Measurements from ENCODE around the gene LIPA. TPM values are rescaled to one million over a fixed set of nuclear protein-coding genes. Genes with fewer than 3 reads are reported as not detected.

Gene LIPA
- total RNA-seq, 1 donor from 2014 or later: 16.5 TPM

DNA sequence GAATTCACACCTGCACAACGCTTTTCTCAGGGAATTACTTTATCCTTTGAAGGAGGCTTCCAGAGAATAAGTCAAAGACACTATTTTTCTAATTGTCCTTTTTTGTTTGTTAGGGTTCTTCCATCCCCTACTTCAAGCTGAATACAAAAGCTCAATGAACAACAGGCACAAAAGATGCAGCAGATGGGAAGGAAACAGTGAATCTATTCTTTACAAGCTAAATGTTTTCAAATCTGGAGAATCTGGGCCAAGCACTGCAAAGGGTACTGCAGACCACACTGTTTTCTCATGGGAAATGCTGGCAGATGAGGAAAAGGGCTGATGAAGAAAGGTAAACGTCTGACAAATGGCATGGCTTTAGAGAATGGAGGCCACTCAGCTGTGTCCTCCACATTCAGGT lies 18.5 kb downstream of the LIPA start:
- no peak for DNase-seq (ENCODE audit: low read depth)
- H3K4me3 ChIP-seq (ENCODE audit: low read depth, low read length): no peak overlapping the region
- TF ChIP-seq, protein P1, sequence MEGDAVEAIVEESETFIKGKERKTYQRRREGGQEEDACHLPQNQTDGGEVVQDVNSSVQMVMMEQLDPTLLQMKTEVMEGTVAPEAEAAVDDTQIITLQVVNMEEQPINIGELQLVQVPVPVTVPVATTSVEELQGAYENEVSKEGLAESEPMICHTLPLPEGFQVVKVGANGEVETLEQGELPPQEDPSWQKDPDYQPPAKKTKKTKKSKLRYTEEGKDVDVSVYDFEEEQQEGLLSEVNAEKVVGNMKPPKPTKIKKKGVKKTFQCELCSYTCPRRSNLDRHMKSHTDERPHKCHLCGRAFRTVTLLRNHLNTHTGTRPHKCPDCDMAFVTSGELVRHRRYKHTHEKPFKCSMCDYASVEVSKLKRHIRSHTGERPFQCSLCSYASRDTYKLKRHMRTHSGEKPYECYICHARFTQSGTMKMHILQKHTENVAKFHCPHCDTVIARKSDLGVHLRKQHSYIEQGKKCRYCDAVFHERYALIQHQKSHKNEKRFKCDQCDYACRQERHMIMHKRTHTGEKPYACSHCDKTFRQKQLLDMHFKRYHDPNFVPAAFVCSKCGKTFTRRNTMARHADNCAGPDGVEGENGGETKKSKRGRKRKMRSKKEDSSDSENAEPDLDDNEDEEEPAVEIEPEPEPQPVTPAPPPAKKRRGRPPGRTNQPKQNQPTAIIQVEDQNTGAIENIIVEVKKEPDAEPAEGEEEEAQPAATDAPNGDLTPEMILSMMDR (conservative IDR thresholded peaks at IDR 0.05; ENCODE audit: low read depth, low read length): no peak

DNA sequence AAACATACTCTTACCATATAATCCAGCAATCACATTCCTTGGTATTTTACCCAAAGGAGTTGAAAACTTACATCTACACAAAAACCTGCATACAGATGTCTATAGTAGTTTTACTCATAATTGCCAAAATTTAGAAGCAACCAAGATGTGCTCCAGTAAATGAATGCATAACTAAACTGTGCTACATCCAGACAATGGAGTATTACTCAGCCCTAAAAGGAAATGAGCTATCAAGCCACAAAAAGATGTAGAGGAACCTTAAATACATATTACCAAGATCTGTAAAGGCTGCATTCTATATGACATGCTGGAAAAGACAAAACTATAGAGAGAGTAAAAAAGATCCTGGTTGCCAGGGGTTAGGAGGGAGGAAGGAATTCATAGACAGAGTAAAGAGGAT lies 22.6 kb downstream of the LIPA start:
- no peak for DNase-seq (ENCODE audit: low read depth)
- H3K4me3 ChIP-seq (ENCODE audit: low read depth, low read length): no peak overlapping the region
- TF ChIP-seq, protein P1 (conservative IDR thresholded peaks at IDR 0.05; ENCODE audit: low read depth, low read length): no peak

GRCh38 chr10:89228146-89228545 lies 23.4 kb downstream of the LIPA start:
- TF ChIP-seq, protein P1 (conservative IDR thresholded peaks at IDR 0.05; ENCODE audit: low read depth, low read length): no peak
- no peak overlapping the region for H3K4me3 ChIP-seq (ENCODE audit: low read depth, low read length)
- no peak for DNase-seq (ENCODE audit: low read depth)

DNA sequence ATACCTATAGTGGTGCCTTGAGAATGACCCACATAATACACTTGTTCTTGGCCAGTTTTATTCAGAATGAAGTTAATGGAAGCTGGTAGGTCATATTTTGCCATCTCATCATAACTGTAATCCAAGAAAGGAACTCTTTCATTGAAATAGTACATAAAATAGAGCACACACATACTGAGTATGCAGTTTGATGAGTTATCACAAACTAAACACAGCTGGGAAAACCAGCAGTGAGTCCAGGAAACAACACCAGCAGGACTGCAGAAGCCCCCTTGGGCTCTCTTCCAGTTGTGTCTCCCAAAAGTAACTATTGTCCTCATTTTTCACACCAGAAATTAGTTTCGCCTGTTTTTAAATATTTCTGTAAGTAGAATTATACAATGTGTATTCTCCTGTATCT lies 24.7 kb downstream of the LIPA start:
- TF ChIP-seq, protein P1 (conservative IDR thresholded peaks at IDR 0.05; ENCODE audit: low read depth, low read length): no peak
- DNase-seq (ENCODE audit: low read depth): no peak
- no peak overlapping the region for H3K4me3 ChIP-seq (ENCODE audit: low read depth, low read length)

DNA sequence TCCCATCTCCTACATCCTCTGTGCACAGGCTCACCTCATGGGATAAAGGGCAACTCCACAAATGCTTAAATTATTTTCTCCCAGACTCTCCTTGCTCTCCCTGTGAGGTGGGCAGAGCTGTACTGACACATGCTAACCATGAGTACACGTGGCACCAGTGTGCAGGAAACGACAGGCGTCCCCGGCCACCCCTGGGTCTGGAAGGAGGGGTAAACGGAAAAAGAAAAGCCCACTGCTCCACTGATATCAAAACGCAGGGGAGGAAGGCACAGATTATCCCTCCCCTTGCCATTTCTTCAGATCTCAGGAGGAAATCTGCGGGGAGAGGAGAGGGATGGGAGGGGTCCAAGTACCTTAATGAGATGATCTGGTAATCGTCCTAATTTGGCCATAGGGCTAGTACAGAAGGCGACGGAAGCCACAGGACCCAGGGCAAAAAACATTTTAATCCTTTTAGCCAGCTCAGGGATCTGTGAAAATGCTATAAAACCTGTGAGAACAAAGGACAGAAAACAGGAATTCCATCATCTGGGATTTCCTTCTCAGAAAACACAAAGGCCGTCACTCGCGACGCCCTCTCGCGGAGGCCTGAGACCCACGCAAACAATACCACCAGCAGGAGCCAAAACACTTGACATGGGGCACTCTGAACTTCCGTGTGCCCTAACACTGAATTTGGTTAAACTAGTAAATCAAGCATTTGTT lies 26.7 kb downstream of the LIPA start:
- no peak overlapping the region for H3K4me3 ChIP-seq (ENCODE audit: low read depth, low read length)
- TF ChIP-seq, protein P1 (conservative IDR thresholded peaks at IDR 0.05; ENCODE audit: low read depth, low read length): no peak
- no peak for DNase-seq (ENCODE audit: low read depth)

GRCh38 chr10:89221919-89222318 lies 29.7 kb downstream of the LIPA start:
- DNase-seq (ENCODE audit: low read depth): no peak
- TF ChIP-seq, protein P1 (conservative IDR thresholded peaks at IDR 0.05; ENCODE audit: low read depth, low read length): no peak
- H3K4me3 ChIP-seq (ENCODE audit: low read depth, low read length): no peak overlapping the region
